SK-N-SH (cell line): ENCODE results near the gene NR3C1. TPM values are rescaled to one million over a fixed set of nuclear protein-coding genes. Genes with fewer than 3 reads are reported as not detected.

Experiments
- CTCF ChIA-PET: fragments of 300-600, 350-600 bp; formaldehyde crosslinking; extraction: SDS; loops from one replicate; lab custom pipeline; 2021; lab: Yijun Ruan, JAX
- POLR2A ChIA-PET: fragments of 350-600 bp; sonication (Branson Sonifier 250); formaldehyde crosslinking; extraction: SDS; loops from one replicate; lab custom pipeline; 2020; ENCODE audit warnings: antibody characterized with exemption, inconsistent platforms; lab: Yijun Ruan, JAX
- DNase-seq: peaks from one replicate; pipeline ENCODE4 v3.0.0; 2012
- H2AFZ ChIP-seq: fragments of 200-600 bp; sonication (generic); 2 replicates; pipeline ENCODE4 v1.8.1; 2016; ENCODE audit warnings: antibody characterized with exemption, mild to moderate bottlenecking, low read depth
- H3F3A ChIP-seq: fragments of 200-600 bp; sonication (generic); replicated peaks from 2 replicates; pipeline ENCODE3; 2016; ENCODE audit warnings: antibody characterized with exemption, mild to moderate bottlenecking; ENCODE audit not compliant: insufficient read depth
- H3K27ac ChIP-seq, 2 experiments: fragments of 200-500 bp in 1 of 2; fragments of 200-600 bp in 1 of 2; sonication (Bioruptor generic) in 1 of 2; sonication (generic), shearing (Covaris generic) in 1 of 2; 2 replicates each; pipeline versions ENCODE4 v1.5.1 to v1.6.1; 2014 to 2016; ENCODE audit warnings: low read depth in 2 of 2, inconsistent platforms in 1 of 2, low read length in 1 of 2, mild to moderate bottlenecking in 1 of 2, mixed read lengths in 1 of 2
- H3K27me3 ChIP-seq: fragments of 200-600 bp; sonication (generic), shearing (Covaris generic); 2 replicates; pipeline ENCODE4 v1.6.1; 2016; ENCODE audit warnings: mixed run types; ENCODE audit not compliant: insufficient read depth
- H3K36me3 ChIP-seq, 2 experiments: fragments of 200-500 bp in 1 of 2; fragments of 200-600 bp in 1 of 2; sonication (Bioruptor generic) in 1 of 2; sonication (generic) in 1 of 2; replicated peaks in 1 of 2; 2 replicates each; pipeline versions ENCODE3 to v1.5.1; 2014 to 2016; ENCODE audit warnings: low read length in 1 of 2, mild to moderate bottlenecking in 1 of 2; ENCODE audit not compliant: insufficient read depth in 2 of 2, control insufficient read depth in 1 of 2
- H3K4me1 ChIP-seq, 2 experiments: fragments of 200-500 bp in 1 of 2; fragments of 200-600 bp in 1 of 2; sonication (Bioruptor generic) in 1 of 2; sonication (generic), shearing (Covaris generic) in 1 of 2; 2 replicates each; pipeline versions ENCODE4 v1.5.1 to v1.6.1; 2014 to 2016; ENCODE audit warnings: low read depth in 1 of 2, low read length in 1 of 2, mixed run types in 1 of 2; ENCODE audit not compliant: insufficient read depth in 2 of 2, control insufficient read depth in 1 of 2
- H3K4me2 ChIP-seq: fragments of 200-600 bp; sonication (generic), shearing (Covaris generic); 2 replicates; pipeline ENCODE4 v1.6.1; 2017; ENCODE audit warnings: mixed run types
- H3K4me3 ChIP-seq, 2 experiments: fragments of 200-500 bp in 1 of 2; fragments of 200-600 bp in 1 of 2; sonication (Bioruptor generic) in 1 of 2; sonication (generic), shearing (Covaris generic) in 1 of 2; 2 replicates each; pipeline versions ENCODE4 v1.5.1 to v1.8.1; 2014 to 2016; ENCODE audit warnings: low read depth in 2 of 2, inconsistent platforms in 1 of 2, low read length in 1 of 2, mild to moderate bottlenecking in 1 of 2, mixed read lengths in 1 of 2, moderate library complexity in 1 of 2
- H3K79me2 ChIP-seq: fragments of 200-600 bp; sonication (generic); 2 replicates; pipeline ENCODE4 v1.8.1; 2017; ENCODE audit warnings: mild to moderate bottlenecking; ENCODE audit not compliant: insufficient read depth
- H3K9ac ChIP-seq: fragments of 200-600 bp; sonication (generic); 2 replicates; pipeline ENCODE4 v1.6.1; 2017; ENCODE audit warnings: mixed run types
- H3K9me2 ChIP-seq: fragments of 200-600 bp; sonication (generic); 2 replicates; pipeline ENCODE4 v1.6.1; 2017; ENCODE audit warnings: mixed run types
- H3K9me3 ChIP-seq: fragments of 200-600 bp; sonication (generic); 2 replicates; pipeline ENCODE4 v1.6.1; 2017; ENCODE audit warnings: mixed run types, mild to moderate bottlenecking, moderate library complexity
- H4K20me1 ChIP-seq: fragments of 200-600 bp; sonication (generic); 2 replicates; pipeline ENCODE4 v1.6.1; 2017; ENCODE audit warnings: mild to moderate bottlenecking, mixed run types; ENCODE audit not compliant: insufficient read depth
- CHD2 ChIP-seq: fragments of 150-350 bp; IDR thresholded peaks from 2 replicates; pipeline ENCODE4 v1.6.1; 2018; ENCODE audit warnings: low read length; ENCODE audit not compliant: partially characterized antibody
- CTCF ChIP-seq: fragments of 200-600 bp; sonication (generic); IDR thresholded peaks from 2 replicates; pipeline ENCODE4 v1.6.1; 2017; ENCODE audit warnings: antibody characterized with exemption, mild to moderate bottlenecking, moderate library complexity
- EP300 ChIP-seq, 2 experiments: IDR thresholded peaks; 2 replicates each; pipeline versions ENCODE4 v1.4.0 to v1.6.1; 2012; ENCODE audit warnings: borderline replicate concordance in 1 of 2, low read depth in 1 of 2, low read length in 1 of 2
- EZH2phosphoT487 ChIP-seq: fragments of 200-600 bp; sonication (generic); IDR thresholded peaks from 2 replicates; pipeline ENCODE4 v1.6.1; 2017; ENCODE audit warnings: low read depth, mixed run types, mild to moderate bottlenecking, antibody characterized with exemption, moderate library complexity, borderline replicate concordance
- FOXJ3 ChIP-seq: sonication (generic); formaldehyde crosslinking; IDR thresholded peaks from 2 replicates; pipeline ENCODE4 v1.5.1; 2020; ENCODE audit warnings: mild to moderate bottlenecking, missing genetic modification reagents
- GABPA ChIP-seq: IDR thresholded peaks from 2 replicates; pipeline ENCODE4 v1.4.0; 2012; ENCODE audit warnings: low read depth, mild to moderate bottlenecking
- JUND ChIP-seq: IDR thresholded peaks from 2 replicates; pipeline ENCODE4 v1.4.0; 2012
- MEF2A ChIP-seq: IDR thresholded peaks from 2 replicates; pipeline ENCODE4 v1.4.0; 2012; ENCODE audit warnings: low read depth, borderline replicate concordance
- MXI1 ChIP-seq: IDR thresholded peaks from 2 replicates; pipeline ENCODE4 v1.6.1; 2012; ENCODE audit warnings: mild to moderate bottlenecking, low read depth, low read length, improper control_type of control experiment
- NRF1 ChIP-seq: IDR thresholded peaks from 2 replicates; pipeline ENCODE4 v1.6.1; 2012; ENCODE audit warnings: low read depth, mild to moderate bottlenecking, low read length
- RAD21 ChIP-seq: IDR thresholded peaks from 2 replicates; pipeline ENCODE4 v1.6.1; 2012; ENCODE audit warnings: mild to moderate bottlenecking, low read length
- RCOR1 ChIP-seq: fragments of 150-350 bp; IDR thresholded peaks from 2 replicates; pipeline ENCODE4 v1.6.1; 2017; ENCODE audit warnings: antibody characterized with exemption, low read length
- RFX5 ChIP-seq: IDR thresholded peaks from 2 replicates; pipeline ENCODE4 v1.6.1; 2012; ENCODE audit warnings: mild to moderate bottlenecking, improper control_type of control experiment, low read length
- SIN3A ChIP-seq: IDR thresholded peaks from 2 replicates; pipeline ENCODE4 v1.6.1; 2012; ENCODE audit warnings: low read depth, mild to moderate bottlenecking, low read length, moderate library complexity, borderline replicate concordance
- SMC3 ChIP-seq: IDR thresholded peaks from 2 replicates; pipeline ENCODE4 v1.6.1; 2012; ENCODE audit warnings: low read depth, low read length, improper control_type of control experiment
- TCF12 ChIP-seq: IDR thresholded peaks from 2 replicates; pipeline ENCODE4 v1.4.0; 2012
- USF1 ChIP-seq: IDR thresholded peaks from 2 replicates; pipeline ENCODE4 v1.4.0; 2012; ENCODE audit warnings: low read depth, borderline replicate concordance
- WGBS: methylation state at CpG from one replicate; pipeline ENCODE4 v1.1.6; 2017; ENCODE audit warnings: low lambda C conversion rate; 5-methylcytosine and 5-hydroxymethylcytosine counted together
- polyA plus RNA-seq, 3 experiments: library from polyadenylated mRNA; depleted of rRNA; stranded (reverse); fragments of >200 nt; gene quantifications; 2 replicates each; pipeline ENCODE4 v1.2.3, GENCODE V29; 2012

NR3C1 gene
- polyA plus RNA-seq, 1 of the 3 experiments (the other 2 are of a cell fraction): 7.1 TPM

GRCh38 chr5:143402553-143403333 lies 743 bp downstream of the NR3C1 start:
- Histone ChIP-seq H3K4me2 (peak overlapping the region; percentile 87), H3K9me3 (0 out of 2 replicates have a peak, but pooled peaks cover 3% of the 10 kb centered on the region), H3K36me3 (peaks cover 16 to 20% of the 10 kb centered on the region in 2 experiments), H3K4me3 (peak overlapping the region; percentile 83 to 90), H3K27me3 (no peaks in the 10 kb centered on the region), H3K9me2 (no peaks in the 10 kb centered on the region), H3F3A (peaks cover 17% of the 10 kb centered on the region), H3K27ac (peak overlapping the region; percentile 87 to 99), H3K9ac (peak overlapping the region; percentile 90), H4K20me1 (peaks cover 44% of the 10 kb centered on the region), H2AFZ (peak overlapping the region; percentile 61; the same call in 1 of the 2 replicates), H3K79me2 (peaks cover 57% of the 10 kb centered on the region), H3K4me1 (peaks cover 9 to 19% of the 10 kb centered on the region in 2 experiments; a peak in 3 of 4 replicates)
- DNase-seq: peak; percentile 71
- ChIA-PET POLR2A (interaction anchor here (0.6 kb wide), 1 partner anchor 418 kb away, joined by 4 read pairs; no protein-coding TSS in a partner anchor), CTCF (interaction anchor here (0.6 to 3.0 kb wide), 40 partner anchors 9 to 744 kb away, joined by 3 to 32 read pairs (median 4); no protein-coding TSS in a partner anchor)
- TF ChIP-seq RAD21 (0 out of 2 replicates have a peak, but pooled peaks have one; percentile 4), FOXJ3 (CRISPR knock-in tag) (no peak), SMC3 (peak; percentile 8; the same call in 1 of the 2 replicates), MEF2A (no peak), GABPA (0 out of 2 replicates have a peak, but pooled peaks have one; percentile 5), JUND (no peak), SIN3A (peak; percentile 20; the same call in 1 of the 2 replicates)
- WGBS: 2% methylated on average over 27 of the region's 80 CpGs

DNA sequence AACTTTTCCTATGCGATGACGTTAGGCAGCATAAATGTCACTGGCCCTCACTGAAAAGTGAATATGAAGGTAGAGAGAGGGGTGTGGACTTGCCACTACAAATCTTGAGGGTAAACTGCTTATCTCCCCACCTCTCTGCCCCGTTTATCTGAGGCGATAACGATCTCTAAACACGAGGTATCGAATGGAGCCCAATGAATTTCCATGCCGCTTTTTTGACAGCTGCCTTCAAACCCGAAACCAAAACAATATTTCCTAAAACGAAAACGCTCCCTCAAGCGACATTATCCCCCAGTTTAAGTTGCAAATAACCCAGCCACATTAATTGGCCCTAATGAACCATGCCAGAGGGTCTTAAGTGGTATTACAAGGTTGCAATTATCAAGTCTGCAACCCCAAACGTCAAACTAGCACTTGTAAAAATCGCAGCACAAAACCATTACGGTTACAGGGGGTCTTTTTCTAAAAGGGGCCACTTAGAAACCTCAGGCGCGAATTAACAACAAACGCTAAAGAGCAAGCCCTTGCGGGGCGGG lies 1.4 kb downstream of the NR3C1 start:
- CTCF ChIA-PET: interaction anchor here (1.5 kb wide), 1 partner anchor 422 kb away, joined by 4 read pairs; no protein-coding TSS in a partner anchor
- WGBS: 56% methylated on average over 20 of the region's 20 CpGs
- Histone ChIP-seq H3K79me2 (peaks cover 63% of the 10 kb centered on the region), H3K9me2 (no peaks in the 10 kb centered on the region), H3K27ac (peak overlapping the region in 1 of 2 experiments; percentile 87; a peak in 1 of 4 replicates), H3F3A (peaks cover 17% of the 10 kb centered on the region), H3K9me3 (0 out of 2 replicates have a peak, but pooled peaks cover 3% of the 10 kb centered on the region), H3K36me3 (peaks cover 16 to 26% of the 10 kb centered on the region in 2 experiments), H3K9ac (peak overlapping the region; percentile 90), H3K27me3 (no peaks in the 10 kb centered on the region), H4K20me1 (peaks cover 50% of the 10 kb centered on the region), H3K4me1 (peaks cover 9 to 19% of the 10 kb centered on the region in 2 experiments)
- POLR2A ChIA-PET: no interaction called here
- TF ChIP-seq RFX5 (no peak), EZH2phosphoT487 (no peak), SIN3A (no peak), EP300 (IDR thresholded peaks at IDR 0.05; ENCODE audit: borderline replicate concordance in 1 of 2, low read depth in 1 of 2, low read length in 1 of 2) (no peak), NRF1 (no peak), TCF12 (no peak), CHD2 (no peak), JUND (no peak), RCOR1 (no peak), MEF2A (no peak), CTCF (no peak), USF1 (no peak), MXI1 (no peak)
- TF ChIP-seq, all 33 proteins: peak for 0
- Histone ChIP-seq H2AFZ (no peak overlapping the region), H3K4me2 (peak overlapping the region; percentile 87), H3K4me3 (peak overlapping the region; percentile 83 to 90)
- no peak for DNase-seq
